ENCODE measurements around the gene SV2C.

The SV2C gene

DNA sequence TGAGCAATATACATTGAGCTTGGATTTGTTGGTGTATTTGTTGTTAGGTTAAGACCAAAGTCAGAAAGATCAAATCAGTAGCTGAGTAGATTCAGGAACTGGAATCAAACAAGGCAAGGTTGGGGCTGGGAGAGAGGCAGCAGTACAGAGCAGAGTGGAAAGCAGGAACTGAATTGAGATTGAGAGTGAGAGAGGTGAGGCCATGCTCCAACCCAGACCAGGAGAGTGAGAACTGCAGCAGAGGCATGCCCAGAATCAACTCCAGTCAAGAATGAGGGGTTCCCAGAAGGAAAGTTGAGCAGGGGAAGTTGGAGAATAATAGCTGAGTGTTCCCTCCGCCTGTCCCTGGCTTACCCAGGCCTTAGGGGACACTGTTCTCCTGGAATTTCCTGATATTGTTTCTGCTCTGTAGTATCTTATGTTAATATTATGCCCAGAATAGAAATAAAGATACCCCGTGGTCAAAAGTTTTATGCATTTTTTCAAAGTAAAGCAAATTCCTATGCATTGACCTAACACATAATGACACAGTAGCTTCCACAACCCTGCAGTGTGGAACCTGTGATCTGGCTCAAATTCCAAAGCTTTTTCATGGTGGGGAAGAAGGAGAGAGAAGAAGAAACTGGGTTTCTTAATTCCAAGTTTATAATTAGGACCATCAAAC is 82.7 kb downstream of the SV2C start:
- DNase-seq, result no peak

DNA sequence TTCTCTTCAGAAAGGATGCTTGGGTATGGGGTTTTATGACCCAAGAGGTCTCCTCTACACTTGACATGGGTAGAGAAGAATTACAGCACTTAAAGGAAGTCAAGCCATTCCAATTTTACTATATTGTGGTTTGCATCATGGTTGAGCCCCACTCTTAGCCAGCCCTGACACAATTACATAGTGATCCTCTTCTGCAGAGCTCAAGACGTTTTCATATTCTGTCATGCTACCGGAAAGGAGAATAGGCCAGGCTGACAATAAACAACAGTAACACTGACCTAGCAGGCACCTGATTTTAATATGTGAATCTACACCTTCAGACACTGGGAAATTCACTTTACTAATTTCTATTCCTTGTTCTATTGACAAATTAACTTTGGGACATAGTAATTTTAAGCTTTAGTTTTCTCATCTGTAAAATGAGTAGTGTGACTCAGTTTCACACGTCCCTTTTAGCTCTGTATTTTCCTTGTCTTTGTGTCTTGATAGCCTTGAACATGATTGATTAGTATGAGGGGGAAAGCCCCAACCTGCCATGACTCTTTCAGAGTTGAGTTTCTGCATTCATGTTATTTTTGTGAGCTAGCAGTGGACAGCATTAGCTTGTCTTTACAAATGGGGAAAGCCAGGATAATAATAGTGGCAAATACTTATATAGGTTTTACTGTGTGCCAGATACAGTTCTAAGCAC is 83.8 kb downstream of the SV2C start:
- DNase-seq, result no peak

DNA sequence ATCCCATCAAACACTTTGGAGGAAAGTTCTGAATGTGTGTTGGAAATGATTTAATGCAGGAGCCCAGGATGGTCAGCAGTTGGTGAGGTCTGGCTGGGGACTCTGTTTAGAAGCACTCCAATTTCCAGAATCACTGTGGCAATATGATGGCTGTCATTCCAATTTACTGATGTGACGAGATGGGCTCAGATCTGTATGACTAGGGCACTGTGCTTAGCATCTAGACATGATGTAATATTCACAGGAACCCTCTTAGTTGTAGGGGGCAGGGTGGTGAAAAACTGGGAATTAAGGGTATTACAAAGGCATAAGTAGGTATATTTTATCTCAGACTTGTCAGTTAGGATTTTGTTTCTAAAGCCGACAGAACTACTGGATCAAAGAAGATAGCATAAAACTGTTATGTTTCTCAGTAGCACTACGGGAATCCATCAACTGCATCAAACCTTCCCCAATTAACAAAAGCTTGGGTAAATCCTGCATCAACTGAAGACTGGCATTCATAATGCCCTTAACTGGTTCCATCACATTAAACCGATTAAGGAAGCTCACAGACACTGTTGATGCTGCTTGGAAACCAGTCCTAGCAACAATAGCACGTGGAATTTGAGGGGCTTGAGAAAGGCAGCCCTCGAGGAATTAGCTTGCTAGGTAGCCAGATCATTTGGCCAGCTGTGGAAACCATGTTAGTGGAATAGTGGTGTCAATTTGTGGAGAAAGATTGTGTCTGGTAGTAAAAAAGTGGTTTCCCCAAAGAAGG is 86.1 kb downstream of the SV2C start:
- no peak for DNase-seq

DNA sequence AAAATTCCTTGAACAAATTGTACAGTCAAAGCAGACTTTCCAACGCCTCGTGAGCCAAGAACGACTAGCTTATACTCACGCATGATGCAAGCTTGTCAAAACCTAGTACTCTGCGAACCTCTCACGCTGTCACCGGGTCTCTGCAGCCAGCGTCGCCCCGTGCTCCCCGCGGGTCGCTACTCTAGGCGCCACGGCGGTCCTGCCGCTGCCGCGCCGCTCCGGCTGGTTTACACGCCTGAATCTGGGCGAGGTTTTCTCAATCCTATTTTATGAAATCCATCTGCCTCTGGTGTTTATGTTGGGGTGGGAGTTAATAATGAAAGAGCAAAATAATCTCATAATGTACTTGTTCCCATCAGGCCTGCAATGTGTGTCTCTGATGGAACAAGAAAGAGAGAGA is 90.9 kb downstream of the SV2C start:
- no peak for DNase-seq

DNA sequence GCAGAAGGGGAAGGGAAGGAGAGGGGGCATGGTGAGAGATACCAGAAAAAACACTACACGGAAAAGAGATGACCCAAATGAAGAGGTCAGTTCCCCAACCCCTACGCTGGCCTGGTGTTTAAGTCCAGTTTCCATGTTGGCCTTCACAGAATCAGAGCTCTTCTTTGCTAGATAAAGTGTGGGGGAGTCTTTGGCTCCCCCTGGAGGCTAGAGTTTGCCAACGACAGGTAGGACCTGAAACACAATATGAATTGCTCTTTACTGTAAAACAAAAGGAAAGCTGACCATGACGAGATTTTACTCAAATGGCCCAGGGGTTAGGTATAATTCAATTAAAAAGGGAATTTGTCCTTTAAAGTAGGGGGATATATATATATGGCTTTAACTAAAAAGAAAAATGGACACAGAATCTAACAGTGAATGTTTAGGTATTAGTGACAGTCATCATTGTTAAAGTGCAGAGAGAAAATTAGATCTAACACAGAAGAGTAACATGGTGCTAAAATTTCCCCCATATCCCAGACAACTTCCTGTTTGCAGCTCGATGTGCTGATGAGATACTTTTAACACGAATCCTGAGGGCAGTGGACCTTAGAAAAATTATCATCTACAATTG is 92.0 kb downstream of the SV2C start:
- peak; percentile 58 for DNase-seq

DNA sequence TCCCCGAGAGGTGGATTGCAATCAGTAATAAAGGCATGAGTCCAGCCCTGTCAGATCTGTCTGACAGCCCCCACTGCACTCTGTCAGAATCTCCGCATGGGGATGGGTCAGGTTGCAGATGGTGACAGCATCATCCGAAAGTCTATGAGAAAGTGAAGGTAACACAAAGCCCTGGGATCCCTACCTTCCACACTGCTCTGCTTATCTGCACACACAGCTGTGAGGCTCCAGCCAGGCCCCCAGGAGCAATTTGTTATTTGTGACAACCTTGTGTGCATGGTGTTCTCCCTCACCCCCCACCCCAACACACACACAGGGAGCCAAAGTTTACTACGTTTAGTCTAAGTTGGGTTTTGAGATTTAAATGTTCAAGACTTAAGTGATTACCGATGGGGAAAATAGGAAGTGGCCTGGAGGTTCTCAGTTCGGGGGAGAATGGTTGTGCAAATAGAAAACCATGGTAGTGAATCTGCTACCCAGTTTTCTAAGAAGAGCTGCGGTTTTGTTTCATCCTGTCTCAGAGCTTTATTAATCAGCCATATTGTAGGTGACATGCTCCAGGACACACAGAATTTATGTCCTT is 92.7 kb downstream of the SV2C start:
- DNase-seq, result peak; percentile 10

DNA sequence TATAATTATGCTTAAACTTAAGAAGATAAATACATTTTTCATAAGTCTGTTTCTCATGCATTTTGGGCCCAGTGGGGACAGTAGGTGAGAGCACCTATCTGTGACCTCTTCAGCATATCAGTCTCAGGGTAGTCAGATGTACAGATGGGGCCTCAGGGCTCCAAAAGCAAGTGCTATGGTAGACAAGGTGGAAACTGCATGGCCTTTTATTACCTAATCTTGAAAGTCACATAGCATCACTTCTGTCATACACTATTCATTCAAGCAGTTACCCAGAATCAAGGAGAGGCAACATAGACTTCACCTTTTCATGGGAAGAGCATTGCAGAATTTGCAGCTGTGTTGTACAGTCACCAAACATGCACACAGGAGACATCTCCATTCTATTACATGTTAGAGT is 94.8 kb downstream of the SV2C start:
- DNase-seq, result no peak

DNA sequence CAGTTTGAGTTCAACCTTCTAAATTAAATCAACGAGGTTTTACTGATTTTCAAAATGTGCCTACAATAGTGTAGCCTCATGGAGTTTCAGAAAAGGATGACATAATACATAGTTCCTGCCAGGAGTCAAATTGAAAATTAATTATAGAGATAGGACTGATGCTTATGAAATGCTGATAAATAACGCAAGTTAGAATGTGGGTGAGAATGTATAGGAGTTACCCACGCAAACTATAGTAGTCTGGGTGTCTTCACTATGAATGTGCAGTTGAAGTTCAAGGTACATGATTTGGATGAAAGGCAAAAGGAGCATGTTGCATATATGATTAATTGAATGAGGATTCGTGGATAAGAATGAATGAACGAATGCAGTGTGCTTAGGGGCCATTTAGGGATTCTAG is 95.7 kb downstream of the SV2C start:
- no peak for DNase-seq

DNA sequence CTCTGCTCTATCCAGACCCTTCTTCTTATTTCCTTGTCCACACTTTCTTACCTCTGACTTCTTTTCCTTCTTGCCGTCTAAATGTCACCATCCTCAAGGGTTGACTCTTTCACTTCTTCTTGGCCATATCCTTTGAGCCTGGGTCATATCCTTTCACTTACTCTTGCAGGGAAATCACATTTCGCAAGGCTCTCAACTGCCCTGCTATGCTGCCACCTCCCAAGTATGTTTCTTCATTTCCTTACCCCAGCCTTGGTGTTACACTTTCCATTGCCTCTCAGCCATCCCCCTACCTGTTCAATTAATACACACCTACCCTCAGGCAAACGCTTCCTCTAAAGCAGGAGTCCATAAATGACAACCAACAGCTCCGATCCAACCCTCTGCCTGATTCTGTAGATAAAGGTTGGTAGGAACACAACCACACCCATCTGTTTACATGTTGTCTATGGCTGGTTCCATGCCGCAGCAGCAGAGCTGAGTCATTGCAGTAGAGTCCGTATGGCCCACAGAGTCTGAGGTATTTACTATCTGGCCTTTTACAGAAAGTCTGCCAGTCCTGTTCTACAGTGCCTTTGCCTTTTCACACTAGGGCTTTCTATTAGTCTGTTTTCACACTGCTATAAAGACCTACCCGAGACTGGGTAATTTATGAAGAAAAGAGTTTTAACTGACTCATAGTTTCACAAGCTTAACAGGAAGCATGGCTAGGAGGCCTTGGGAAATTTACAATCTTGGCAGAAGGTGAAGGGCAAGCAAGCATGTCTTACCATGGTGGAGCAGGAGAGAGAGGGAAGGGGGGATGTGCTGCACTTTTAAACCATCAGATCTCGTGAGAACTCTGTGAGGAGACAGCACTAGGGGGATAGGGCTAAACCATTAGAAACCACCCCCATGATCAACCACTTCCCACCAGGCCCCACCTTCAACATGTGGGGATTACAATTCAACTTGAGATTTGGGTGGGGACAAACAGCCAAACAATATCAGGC is 97.9 kb downstream of the SV2C start:
- peak; percentile 8 for DNase-seq

DNA sequence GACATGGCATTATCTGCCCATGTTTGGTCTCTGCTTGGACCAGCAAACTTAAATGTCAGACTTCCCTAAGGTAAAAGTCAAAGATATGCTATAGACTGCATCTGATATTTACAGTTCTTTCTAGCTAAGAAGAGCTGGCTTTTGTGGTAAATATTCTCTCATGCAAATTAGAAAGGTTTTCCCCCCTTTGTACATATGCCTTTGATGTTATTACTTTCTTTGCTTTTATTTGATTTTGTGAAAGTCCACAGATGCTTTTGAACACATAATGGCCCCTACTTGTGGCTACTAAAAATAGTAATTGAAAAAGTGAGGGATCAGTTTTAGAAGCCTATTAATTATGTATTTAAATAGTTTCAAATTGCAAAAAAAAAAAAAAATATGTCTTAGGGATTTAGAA is 104.2 kb downstream of the SV2C start:
- no peak for DNase-seq

DNA sequence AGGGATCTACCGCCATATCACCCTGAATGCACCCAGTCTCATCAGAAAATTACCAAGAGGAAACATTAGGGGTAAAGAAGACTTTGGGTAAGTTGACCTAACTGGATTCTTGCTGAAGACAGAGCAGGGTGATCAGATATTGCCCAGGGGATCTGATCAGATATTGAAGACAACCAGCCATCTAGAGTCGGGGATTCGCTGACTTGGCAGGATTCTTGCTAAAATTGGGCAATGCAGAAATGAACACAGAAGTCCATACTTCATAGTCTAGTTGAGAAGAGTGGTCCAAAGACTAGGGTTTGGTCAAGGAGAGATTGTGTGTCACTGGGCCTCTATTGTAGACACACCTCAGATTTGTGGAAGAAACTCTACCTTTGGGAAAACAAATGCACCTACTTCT is 107.2 kb downstream of the SV2C start:
- DNase-seq, result no peak

DNA sequence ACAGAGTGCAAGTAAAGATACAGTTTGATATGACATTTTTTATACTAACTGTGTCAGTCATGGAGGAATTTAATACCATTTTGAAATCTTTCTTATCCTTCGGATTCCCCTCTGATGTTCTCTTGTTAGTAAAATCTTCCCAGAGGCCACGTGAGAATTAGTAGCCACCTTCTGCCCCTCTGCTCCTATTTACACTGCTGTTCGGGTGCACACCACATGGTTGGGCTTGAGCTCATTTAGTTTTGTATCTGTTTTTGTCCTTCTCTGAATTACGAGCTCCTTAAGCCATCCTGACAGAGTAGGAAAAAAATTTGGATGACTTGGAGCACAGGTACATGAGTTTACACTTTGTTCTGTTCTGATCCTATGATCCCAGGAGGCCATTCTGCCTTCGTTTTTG is 109.7 kb downstream of the SV2C start:
- no peak for DNase-seq

DNA sequence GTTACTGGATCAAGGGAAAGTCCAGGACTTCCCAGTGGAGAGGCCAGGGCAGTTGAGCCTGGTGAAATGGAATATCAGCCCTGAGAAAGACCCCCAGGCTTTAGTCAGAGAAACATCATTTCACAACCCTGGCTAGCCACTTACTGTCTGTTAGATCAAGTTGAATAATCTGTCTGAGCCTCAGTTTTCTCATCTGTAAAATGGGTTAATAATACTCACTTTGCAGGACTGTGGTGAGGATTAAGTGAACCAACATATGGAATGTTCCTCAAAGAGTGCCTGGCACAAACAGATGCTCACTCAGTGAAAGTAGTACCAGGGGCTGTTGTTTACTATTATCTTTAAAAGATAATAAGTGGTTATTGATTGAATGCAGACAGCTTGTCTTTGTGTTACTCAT is 110.5 kb downstream of the SV2C start:
- DNase-seq, result no peak

DNA sequence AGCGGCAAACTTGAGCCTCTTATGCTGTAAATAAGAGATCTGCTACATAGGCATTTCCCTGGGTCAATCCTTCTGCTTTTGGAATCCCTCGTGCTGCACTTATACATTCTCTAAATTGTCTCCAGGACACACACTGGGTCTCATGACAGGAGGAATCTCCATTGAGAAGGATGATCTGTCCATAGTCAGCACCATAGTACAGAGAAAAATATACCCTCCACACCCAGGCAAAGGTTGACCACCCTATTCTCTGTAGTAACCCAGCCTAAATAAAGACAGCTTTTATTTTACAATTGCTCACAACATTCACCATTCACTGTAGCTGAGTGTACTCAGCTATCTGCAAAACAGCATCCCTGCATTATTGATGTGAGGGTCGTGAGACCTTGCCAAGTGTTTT is 111.2 kb downstream of the SV2C start:
- no peak for DNase-seq

DNA sequence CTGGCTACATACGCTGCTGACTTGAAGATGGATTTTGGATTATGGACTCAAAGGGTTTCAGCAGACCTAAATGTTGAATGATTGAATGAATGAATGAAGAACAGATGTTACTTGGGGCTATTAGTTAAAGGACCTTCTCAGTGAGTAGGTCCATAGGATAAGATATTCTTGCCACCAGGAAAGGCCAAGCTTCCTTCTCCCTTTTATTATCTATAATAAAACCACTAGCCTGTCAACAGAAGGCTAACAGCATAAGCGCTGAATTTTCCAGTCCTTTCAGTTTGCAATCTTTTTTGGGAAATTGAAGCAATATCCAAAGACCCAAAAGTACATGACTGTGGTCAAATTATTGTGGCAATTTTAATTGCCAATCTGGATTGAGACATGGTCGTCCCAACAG is 113.3 kb downstream of the SV2C start:
- no peak for DNase-seq

DNA sequence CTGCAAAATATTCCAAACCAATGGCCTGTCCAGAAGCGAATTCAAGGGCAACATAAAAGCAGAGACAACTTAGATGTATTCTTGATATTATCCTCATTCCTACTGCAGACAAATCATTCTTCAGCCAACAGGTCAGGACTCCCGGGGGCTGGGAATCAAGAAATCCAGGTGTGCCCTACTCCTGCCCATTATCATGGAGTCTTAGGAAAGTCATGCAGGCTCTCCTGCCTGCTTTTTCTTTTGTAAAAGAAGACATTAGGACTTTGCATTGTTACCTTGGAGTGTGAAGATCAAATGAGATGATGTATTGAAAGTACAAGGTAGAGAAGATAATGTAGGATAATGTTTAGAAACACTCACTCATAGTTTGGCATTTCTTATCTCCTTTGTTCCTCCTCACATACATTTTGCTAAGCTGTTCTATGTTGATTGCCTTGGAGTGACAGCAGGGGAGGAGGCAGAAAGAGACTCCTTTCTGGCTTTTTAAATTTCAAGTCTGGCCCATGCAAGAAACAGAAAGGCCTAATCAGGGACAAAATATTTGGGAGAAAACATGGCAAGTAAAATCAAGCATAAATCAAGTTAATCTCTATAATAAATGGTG is 113.8 kb downstream of the SV2C start:
- no peak for DNase-seq

DNA sequence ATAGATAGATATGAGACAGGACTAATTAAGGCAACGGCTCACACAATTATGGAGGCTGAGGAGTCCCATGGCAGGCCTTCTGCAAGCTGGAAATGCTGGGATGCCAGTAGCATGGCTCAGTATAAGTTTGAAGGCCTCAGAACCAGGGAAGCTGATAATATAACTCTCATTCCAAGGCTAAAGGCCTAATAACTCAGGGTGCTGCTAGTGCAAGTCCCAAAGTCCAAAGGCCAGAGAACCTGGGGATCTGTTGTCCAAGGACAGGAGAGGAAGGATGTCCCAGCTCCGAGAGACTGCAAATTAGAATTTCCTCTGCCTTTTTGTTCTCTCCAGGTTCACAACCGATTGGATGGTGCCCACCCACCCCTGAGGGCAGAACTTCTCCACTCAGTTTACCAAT is 114.5 kb downstream of the SV2C start:
- no peak for DNase-seq

DNA sequence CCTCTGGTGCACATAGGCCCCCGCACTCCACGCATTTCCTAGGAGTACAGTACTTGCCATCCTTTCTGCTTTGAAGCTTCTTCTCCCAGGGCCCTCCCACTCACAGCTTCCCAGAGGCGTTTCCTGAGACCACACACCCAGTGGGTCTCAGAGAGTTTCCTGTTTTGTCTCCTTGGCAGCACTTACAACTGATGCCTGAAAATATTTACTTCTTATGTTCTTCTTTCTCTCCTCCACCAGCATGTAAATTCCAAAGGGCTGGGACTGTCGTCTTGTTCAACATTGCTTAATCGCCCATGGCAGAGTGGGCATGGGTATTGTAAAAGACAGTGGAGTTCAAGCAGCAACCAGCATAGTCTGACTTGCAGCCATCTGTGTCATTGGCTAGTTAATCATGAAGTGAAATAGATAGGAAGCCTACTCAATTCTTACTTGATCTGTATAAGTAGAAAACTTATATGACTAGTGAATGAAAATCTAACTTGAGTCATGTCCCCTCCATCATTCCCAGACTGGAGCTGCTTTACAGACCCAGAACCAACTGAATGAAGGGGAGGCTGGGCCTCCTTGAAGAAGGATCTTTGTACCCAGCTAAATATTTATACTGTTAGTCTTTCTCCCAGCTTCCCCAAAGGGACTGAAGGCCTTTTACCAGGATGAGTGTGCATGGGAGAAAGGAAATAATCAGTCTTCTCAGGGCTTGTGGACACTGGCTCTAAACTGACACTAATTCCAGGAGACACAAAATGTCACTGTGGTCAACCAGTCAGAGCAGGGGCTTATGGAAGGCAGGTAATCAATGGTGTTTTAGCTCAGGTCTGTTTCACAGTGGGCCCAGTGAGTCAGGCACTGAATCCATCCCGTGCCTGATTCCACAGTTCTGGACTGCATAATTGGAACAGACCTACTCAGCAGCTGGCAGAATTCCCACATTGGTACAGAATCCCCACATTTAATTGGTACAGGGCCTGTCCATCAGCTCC is 116.4 kb downstream of the SV2C start:
- no peak for DNase-seq

DNA sequence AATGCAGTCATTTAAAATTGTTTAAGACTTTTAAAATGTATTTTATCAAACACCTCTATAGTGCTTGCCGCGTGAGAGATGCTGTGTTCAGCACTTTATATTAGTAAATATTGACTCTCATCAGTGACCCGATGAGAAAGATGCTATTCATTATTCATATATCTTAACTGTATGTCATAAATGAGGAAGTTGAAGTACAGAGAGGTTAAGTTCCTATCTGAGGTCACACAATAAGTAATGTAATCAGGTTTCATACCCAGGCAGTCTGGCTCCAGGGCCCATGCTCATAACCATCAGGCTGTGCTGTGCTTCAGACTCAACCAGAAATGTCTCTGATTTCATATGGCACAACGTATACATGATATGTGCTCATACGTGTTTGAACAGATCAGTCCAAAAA is 119.0 kb downstream of the SV2C start:
- no peak for DNase-seq

DNA sequence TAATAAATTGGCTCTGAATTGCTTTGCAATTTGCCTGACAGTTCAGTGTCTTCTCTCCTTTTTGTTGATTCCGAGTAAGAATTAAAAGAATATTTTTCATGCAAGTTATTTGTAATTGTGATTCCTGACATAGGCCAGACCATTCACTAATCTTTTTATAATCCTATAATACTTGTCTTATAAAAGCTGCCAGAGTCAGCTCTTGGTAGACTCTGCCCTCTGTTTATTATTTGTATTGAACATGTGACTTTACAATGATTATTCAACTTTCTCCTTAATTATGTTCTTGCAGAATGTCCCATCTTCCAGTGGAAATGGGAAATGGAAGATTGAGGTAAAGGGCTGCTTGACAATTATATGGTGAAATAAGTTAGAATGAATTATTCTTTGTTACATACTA is 121.0 kb downstream of the SV2C start:
- DNase-seq, result no peak
